ENCODE results near the gene DDX10.
"Not testable (repeated sequence)": the region's sequence is repeated elsewhere in the genome, so short reads cannot be mapped to it uniquely, and the experiment has no call there.

DDX10 gene

DNA sequence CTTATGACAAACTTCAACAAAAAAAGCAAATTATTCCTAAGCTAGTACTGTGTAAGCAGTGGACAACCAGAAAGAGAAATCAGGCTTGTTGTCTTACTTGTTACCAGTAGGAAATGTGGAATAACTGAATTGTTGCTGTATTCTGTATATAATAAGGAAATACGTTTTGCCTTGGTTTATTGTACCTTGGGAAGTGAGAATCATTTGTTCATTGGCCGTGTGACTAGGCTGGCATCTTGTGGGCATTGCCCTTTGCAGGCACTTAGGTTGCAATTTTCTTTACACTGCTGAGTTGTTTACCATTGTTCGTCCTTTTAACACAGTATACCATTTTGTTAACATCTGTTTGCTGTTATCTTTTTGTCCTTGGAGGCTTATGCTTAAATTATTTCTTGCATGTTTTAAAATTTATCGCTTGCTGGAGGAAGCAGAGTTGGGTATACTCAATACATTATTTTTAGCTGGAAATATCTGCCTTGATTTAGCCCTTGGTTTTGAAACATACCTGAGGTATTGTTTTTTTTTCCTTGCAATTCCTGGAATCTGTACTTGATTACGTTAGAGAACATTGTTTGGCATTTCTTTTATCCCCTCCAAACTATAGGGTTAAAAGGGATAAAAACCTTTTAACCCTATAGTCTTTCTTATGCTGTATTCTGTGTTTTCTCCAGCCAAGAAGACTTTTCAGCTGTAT lies 109.3 kb downstream of the DDX10 start:
- DNase-seq (ENCODE audit: low read depth, low spot score), result no peak

DNA sequence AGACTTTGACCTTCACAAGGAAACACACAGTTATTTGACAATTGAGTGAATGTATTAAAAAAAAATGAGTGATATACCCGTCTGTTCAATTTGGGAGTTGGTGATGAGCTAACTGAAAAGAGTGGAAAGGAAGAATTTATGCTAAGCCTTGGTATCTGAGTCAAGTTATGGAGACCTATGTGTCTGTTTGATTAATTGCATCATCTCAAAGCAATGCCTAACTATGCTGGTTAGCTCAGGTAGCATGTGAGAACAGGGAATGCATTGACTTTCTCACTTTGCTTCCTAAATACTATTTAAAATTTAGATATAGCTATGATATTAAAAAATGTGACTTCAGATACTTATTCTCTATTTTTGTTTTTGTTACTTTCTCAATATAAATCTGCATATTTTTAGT lies 110.5 kb downstream of the DDX10 start:
- no peak for DNase-seq (ENCODE audit: low read depth, low spot score)

DNA sequence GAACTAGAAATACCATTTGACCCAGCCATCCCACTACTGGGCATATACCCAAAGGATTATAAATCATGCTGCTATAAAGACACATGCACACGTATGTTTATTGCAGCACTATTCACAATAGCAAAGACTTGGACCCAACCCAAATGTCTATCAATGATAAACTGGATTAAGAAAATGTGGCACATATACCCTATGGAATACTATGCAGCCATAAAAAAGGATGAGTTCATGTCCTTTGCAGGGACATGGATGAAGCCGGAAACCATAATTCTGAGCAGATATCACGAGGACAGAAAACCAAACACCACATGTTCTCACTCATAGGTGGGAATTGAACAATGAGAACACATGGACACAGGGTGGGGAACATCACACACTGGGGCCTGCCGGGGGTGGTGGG lies 114.3 kb downstream of the DDX10 start:
- DNase-seq (ENCODE audit: low read depth, low spot score), result not testable (repeated sequence)

DNA sequence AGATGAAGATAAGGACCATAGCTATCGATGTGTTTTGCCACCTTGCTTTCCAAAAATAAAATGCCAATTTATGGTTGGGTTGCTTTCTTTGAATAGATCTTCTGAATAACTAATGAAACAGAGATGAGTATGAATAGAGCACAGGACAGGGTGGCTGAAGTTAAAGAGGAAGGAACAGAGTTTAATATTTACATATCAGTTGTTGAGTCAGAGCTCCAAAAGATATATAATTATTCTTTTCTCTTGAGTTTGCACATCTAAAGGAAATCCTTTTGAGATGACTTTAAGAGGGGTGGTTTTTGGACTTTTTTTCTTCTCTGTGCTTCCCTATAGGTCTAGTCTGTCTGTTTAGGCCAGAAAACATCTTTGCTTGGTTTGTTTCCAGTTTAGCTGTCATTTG lies 115.2 kb downstream of the DDX10 start:
- no peak for DNase-seq (ENCODE audit: low read depth, low spot score)

DNA sequence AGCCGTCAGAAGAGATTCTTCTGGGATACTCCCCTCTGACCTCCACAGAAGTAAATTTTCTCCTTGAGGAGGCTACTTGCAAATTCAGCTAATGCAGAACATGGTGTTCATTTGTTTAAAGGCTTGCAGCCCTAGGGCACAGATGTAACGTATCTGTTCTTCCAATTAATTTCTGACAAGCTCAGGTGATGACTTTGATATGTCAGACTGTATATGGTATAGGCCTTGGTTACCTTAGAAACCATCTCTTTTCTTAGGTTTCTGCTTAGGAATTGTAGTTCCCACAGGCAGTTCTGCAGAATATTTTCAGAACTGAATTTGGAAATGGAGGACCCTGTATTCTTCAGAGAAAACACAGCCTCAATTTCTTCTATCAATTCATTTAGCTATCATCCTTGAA lies 117.1 kb downstream of the DDX10 start:
- DNase-seq (ENCODE audit: low read depth, low spot score), result no peak

DNA sequence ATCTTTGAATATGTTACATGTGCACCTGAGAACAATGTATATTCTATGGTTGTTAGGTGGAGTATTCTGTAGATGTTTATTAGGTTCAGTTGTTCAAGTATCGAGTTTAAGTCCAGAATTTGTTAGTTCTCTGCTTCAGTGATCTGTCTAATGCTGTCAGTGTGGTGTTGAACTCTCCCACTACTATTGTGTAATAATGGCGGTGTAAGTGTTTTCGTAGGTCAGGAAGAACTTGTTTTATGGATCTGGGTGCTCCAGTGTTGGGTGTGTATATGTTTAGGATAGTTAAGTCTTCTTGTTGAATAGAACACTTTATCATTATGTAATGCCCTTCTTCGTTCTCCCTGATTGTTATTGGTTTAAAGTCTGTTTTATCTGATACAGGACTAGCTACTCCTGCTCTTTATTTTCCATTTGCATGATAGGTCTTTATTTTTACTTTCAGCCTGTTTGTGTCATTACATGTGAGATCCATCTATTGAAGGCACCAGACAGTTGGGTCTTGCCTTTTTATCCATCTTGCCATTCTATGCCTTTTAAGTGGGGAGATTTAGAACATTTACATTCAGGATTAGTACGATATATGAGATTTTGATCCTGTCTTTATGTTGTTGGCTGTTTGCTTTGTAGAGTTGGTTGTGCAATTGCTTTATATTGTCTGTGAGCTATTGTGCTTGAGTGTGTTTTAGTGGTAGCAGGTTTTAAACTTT lies 121.6 kb downstream of the DDX10 start:
- DNase-seq (ENCODE audit: low read depth, low spot score), result no peak

DNA sequence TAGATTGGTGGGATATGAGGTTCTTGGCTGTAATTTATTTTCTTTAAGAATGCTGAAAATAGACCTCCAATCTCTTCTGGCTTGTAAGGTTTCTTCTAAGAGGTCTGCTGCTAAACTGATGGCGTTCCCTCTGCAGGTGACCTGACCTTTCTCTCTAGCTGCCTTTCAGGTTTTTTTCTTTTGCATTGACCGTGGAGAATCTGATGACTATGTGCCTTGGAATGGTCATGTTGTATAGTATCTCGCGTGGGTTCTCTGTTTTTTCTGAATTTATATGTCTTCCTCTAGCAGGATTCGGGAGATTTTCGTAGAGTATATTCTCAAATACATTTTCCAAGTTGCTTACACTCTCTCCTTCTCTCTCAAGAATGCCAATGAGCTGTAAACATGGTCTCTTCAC lies 122.2 kb downstream of the DDX10 start:
- DNase-seq (ENCODE audit: low read depth, low spot score), result no peak

DNA sequence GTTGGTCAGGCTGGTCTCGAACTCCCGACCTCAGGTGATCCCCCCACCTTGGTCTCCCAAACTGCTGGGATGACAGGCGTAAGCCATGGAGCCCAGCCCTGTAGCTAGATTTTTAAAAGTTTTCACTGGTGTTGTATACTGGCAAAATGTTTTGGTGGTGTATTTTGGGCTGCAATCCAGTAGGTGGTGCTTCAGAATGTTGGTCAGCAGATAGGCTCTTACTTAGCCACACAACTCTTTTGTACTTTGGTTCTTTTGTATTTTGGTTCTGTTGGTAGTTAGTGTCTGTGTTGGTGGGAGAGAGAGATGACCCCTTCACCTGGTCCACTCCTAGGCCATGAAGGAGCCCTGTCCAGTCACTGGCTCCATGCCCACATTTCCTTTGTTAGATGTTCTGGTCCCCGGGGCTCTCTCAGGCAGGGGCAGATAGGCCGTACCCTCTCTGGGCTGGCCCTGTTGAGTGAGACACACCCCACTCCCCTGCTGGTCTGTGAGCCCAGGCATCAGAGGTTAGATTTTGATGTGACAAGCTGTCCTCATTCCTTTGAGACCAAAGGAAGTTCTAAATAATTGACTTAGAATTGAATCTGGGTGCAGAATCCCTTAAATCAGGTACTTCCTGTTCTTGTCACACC lies 123.8 kb downstream of the DDX10 start:
- no peak for DNase-seq (ENCODE audit: low read depth, low spot score)

DNA sequence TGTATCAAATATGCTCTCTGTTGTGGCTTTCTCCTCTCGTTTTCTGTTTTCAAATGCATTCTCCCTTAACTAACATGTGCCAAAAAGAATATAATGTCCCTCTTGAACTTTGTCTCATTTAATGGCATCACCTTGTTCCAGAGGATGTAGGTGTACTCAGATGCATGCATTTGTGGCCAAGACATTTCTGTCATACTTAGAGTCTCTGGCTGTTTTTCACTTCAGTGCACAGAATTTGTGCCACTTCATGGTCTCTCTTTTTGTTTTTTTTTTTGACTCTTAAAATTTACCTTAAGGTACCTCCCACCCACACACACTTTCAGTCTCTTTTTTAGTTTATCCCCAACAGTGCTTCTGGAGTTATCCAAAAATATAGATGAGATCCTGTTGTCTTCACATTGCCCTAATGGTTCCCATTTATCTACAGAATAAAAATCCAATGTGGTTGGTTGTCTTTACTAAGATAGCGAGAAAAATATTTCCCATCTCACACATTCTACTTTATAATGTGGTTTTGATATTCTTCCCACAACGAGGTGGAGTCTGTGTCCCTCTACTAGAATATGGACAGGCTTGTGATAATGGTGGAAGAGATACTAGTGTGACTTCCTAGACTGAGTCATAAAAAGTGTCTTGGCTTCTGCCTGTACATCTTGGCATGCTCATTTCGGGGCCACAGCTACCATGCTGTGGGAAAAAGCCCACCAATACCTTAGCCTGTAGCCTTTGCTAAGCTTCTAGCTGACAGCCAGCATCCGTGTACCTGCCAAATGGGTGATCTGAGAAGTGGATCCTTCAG lies 125.8 kb downstream of the DDX10 start:
- DNase-seq (ENCODE audit: low read depth, low spot score), result no peak

DNA sequence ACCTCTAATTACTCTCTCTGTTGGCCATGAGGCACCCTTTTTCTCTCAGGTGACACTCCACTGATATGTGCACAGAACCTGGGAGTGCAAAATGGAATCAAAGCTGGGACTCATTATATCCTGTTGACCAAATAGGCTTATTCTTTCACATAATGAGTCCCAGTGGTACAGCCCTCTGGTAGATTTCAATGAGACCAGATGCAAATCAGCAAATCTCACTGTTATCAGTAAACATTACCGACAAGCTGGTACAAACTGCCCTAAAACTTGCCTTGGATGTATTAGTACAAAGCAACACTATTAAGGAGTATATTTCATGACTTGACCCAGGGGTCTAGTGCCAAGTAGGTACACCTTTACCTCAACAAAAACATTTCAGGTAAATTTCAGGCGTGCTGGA lies 128.3 kb downstream of the DDX10 start:
- DNase-seq (ENCODE audit: low read depth, low spot score), result no peak

DNA sequence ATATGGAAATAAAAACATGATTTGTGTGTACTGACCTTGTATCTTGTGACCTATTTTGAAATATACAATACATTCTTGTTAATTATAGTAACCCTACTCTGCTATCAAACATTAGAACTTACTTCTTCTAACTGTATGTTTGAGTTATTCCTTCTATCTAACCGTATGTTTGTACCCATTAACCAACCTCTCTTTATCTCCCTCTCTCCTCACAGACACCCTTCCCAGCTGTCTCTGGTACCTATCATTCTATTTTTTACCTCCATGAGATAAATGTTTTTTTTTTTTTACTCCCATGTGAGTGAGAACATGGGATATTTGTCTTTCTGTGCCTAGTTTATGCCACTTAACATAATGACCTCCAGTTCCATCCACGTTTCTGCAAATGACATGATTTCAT lies 128.7 kb downstream of the DDX10 start:
- DNase-seq (ENCODE audit: low read depth, low spot score), result no peak

DNA sequence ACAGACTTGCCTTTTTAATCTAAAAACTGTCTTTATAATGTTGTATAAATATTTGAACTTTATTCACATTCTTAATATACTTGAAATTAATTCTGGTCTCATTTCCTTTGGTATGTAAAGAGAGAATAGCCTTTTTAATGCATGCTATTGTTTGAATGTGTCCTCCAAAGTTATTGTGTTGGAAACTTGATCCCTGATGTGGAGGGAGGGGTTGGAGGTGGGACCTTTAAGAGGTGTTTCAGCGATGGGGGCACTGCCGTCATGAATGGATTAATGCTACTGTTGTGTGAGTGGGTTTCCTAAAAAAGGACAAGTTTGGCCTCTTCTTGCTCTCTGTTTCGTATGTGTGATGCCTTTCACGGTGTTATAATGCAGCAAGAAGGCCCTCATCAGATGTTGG lies 131.7 kb downstream of the DDX10 start:
- no peak for DNase-seq (ENCODE audit: low read depth, low spot score)

DNA sequence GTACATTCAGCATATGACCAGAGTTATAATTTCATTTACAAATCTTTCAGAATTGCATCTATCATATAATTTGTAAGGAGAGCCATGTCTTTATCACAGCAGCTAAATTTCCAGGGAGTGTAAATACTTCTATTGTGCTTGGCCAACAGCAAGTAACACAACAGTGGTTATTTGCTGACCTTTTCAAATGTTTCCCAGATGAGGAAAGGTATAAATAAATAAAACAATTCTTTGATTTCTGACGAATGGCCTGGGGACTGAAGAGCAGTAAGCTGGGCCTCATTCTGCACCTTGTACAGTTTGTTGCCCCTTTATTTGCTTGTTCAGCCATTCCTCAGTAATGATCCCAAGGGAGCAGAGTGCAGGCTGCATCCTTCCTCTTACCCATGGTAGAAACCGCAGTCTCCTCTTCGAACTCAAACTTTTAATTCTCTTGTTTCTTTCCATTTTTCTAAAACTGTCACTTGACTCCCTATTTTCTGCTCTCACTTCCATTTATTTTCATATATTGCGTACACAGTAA lies 132.8 kb downstream of the DDX10 start:
- no peak for DNase-seq (ENCODE audit: low read depth, low spot score)

DNA sequence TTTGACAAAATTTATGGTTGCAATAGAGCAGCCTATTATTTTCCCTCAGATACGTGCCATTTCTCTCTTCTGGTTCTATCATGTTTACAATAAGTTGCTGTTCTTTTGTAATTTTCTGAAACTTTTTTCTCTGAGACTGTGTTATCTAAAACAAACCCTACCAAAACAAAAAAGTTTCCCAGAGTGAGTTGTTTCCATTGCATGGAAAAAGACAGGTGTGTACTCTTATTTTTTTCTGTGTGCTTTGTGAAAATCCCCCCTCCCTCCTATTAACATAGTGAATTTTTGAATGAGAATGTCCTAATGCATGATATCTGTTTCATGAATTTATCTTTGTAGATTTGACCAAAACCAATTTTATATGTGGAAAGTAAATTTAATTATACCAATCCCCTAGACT lies 137.6 kb downstream of the DDX10 start:
- DNase-seq (ENCODE audit: low read depth, low spot score), result no peak

DNA sequence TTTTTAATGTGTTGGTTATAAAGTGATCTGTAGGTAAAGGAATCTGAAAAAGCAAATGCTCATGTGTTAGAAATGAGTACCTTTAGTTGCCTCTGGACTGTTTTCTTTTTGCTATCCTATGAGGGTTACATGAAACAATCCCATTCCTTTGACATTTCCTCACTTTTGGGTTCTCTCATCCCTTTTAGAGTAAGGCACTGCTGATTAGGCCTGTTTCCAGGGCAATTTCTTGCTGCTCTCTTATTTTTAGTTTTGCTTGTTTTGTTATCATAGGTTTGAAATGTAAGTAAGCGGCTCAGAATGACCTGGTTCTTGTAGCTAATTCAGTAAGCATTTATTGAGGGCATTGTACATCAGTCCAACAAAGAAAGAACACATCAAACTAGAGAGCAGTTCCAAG lies 138.9 kb downstream of the DDX10 start:
- DNase-seq (ENCODE audit: low read depth, low spot score), result no peak

DNA sequence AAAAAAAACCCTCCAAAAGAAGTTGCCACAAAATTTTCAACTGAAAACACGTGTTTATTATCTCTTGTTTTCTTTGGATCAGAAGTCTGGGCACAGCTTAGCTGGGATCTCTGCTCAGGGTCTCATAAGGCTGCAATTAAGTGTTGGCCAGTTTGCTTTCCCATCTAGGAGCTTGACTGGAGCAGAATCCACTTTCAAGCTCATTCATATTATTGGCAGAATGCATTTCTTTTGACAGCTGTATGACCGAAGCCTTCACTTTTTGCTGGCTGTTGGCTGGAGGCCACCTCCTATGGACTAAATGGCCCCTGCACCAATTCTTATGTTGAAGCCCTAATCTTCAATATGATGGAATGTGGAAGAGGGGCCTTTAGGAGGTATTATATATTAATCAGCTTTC lies 139.6 kb downstream of the DDX10 start:
- no peak for DNase-seq (ENCODE audit: low read depth, low spot score)

DNA sequence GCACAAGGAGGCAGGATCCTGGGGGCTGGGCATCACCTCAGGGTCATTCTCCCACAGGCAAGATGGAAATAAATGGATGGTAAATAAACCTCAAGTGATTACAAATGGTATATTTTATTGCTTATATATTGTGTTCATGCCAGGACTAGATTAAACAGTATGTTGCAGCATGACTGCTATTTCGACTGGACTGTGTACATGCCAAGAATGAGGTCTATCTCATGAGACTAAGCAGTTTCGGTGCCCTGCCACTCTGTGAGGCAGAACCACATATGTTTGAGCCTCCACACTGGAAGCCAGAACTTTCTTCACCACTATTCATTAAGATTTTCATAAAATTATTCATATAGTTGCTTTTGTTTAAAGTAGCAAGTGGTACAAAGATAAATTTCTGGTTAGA lies 140.2 kb downstream of the DDX10 start:
- DNase-seq (ENCODE audit: low read depth, low spot score), result no peak

DNA sequence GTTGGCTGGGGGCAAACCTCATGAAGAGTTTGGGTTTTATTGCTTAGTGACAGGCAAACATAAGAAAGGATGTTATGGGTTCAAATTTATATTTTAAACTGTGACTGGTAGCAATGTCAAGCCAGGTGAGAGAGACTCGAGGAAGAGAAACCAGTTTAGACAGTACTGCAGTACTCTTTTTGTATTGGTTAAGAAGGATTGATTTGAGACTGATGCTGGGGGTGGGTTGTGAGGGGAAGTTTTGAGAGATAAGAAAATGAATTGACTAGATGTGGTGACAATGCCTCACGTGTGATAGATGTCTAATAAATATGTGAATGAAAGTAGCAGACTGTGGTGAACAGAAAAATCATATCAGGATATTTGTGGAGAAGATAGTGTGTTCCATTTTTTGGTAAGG lies 142.4 kb downstream of the DDX10 start:
- no peak for DNase-seq (ENCODE audit: low read depth, low spot score)

DNA sequence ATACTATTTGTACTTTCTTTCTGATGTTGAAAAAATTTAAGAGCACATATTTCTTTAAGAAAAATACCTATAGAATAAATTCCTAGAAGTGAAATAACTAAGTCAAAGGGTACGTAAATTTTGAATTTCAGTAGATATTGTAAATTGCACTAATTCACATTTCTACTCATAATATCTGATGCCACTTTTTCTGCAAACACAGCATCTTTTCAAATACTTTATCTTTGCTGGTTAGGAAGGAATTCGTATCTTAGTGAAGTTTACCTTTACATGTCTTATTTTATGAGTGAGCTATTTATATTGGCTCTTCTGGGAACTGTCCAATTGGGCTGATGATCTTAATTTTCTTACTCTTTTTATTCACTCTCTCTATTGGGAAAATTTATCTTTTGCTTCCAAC lies 148.2 kb downstream of the DDX10 start:
- DNase-seq (ENCODE audit: low read depth, low spot score), result no peak

DNA sequence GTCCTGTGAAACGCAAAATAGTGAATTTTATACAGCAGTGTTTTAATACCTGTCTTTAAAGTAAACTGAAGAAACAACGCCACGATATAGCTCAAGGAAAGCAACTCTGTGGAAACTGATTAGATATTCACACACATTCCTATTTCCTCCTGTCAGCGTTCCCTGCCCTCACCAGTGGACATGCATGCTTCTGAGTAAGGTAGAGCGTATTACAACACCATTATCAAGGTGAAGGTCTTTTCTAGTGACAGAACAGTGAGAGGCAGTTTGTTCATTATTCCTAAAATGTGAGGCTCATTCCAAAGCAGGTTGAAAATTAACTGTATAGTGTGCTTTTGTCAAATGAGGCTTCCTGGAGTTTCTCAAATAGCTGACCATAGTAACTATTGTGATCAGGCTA lies 153.1 kb downstream of the DDX10 start:
- no peak for DNase-seq (ENCODE audit: low read depth, low spot score)

DNA sequence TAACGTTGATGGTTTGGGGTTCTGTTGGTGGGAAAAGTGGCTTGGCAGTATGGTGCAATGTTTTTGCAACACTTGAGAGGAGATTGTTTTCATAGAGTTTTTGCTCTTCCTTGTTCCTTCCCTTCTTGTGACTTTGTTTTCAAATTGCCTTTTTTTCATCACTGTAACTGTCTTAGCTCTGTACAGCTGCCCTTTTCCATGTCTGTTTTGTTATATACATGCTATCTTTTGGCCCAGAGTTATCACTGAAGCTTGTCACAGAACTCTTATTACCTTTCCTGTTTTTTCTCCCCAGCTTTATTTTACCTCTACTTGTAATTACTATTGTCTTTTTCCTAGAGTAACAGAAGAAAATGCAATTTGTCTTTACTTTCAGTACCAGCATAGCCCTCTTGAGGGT lies 154.1 kb downstream of the DDX10 start:
- DNase-seq (ENCODE audit: low read depth, low spot score), result no peak

DNA sequence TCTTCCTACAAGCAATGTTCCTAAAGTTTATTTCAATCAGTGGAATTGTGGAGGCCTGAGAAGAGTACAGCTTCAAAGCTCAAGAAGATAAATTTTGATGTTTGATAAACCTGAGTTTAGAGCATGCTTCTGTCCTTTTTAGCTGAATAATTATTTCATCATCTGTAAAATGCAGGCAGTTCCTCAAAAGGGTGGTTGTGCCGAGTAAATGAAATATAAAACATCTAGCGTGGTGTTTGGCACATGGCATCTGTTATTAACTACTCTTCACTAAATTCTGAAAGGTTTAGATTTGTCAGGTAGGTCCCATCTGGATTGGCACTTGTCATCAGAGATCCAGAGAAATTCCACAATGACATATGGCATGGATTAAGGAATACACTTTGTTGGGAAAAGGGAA lies 155.1 kb downstream of the DDX10 start:
- DNase-seq (ENCODE audit: low read depth, low spot score), result no peak

All from brain pericyte (primary cell).